B cell (primary cell): ENCODE measurements around the gene NSUN2. TPM values are rescaled to one million over a fixed set of nuclear protein-coding genes. Genes with fewer than 3 reads are reported as not detected.

Experiments used
- ATAC-seq: fragments of 200-7000 bp; cut with Tn5 transposase; one replicate; pipeline ENCODE4 v1.10.0; 2021; ENCODE audit warnings: low read depth, mild to moderate bottlenecking, moderate number of reproducible peaks, moderate library complexity
- CTCF ChIA-PET: fragments of 350-600 bp; sonication (Branson Sonifier 250); formaldehyde crosslinking; loops from one replicate; lab custom pipeline; 2021; ENCODE audit warnings: antibody characterized with exemption, inconsistent platforms; lab: Charles Lee
- POLR2A ChIA-PET: fragments of 350-600 bp; sonication (Branson Sonifier 250); formaldehyde crosslinking; loops from one replicate; lab custom pipeline; 2021; ENCODE audit warnings: antibody characterized with exemption; lab: Charles Lee
- DNase-seq: peaks from one replicate; pipeline ENCODE4 v3.0.0; 2013
- H2AFZ ChIP-seq: 2 replicates; pipeline ENCODE4 v1.6.1; 2012; ENCODE audit warnings: mild to moderate bottlenecking, low read depth, low read length; ENCODE audit not compliant: insufficient read depth, poor library complexity, severe bottlenecking
- H3K27ac ChIP-seq, 2 donors: 1 replicate in 1 of 2; 2 replicates in 1 of 2; pipeline ENCODE4 v1.5.1; 2012 to 2013; ENCODE audit warnings: low read length in 2 of 2, mild to moderate bottlenecking in 2 of 2, moderate library complexity in 1 of 2
- H3K27me3 ChIP-seq, 4 experiments: fragments of 200-600 bp in 1 of 4; sonication (generic) in 1 of 4; replicated peaks in 1 of 4; 1 replicate in 2 of 4; 2 replicates in 2 of 4; pipeline versions ENCODE4 v1.6.1 to v1.7.0; 2013 to 2016; ENCODE audit warnings: low read length in 3 of 4, mild to moderate bottlenecking in 2 of 4, mixed read lengths in 1 of 4, moderate library complexity in 1 of 4; ENCODE audit not compliant: insufficient read depth in 4 of 4, control insufficient read depth in 3 of 4; ENCODE audit errors: control extremely low read depth in 1 of 4
- H3K36me3 ChIP-seq, 2 experiments: replicated peaks in 1 of 2; 1 replicate in 1 of 2; 2 replicates in 1 of 2; pipeline versions ENCODE4 v1.6.1 to v1.7.1; 2013; ENCODE audit warnings: low read length in 1 of 2; ENCODE audit not compliant: insufficient read depth in 2 of 2, control insufficient read depth in 1 of 2; ENCODE audit errors: control extremely low read depth in 1 of 2, extremely low read depth in 1 of 2
- H3K4me1 ChIP-seq, 2 donors: fragments of 200-600 bp in 1 of 2; sonication (generic) in 1 of 2; 1 replicate in 1 of 2; 2 replicates in 1 of 2; pipeline versions ENCODE4 v1.5.1 to v1.6.1; 2013 to 2017; ENCODE audit warnings: low read length in 2 of 2; ENCODE audit not compliant: control insufficient read depth in 2 of 2, insufficient read depth in 2 of 2
- H3K4me2 ChIP-seq: replicated peaks from 2 replicates; pipeline ENCODE3; 2012; ENCODE audit warnings: mild to moderate bottlenecking, low read depth, low read length; ENCODE audit not compliant: poor library complexity, severe bottlenecking
- H3K4me3 ChIP-seq, 5 experiments: fragments of 200-600 bp in 1 of 5; sonication (generic) in 1 of 5; 1 replicate in 3 of 5; 2 replicates in 2 of 5; pipeline versions ENCODE4 v1.5.1 to v1.7.0; 2011 to 2016; ENCODE audit warnings: low read length in 4 of 5, mild to moderate bottlenecking in 4 of 5, low read depth in 2 of 5, control low read depth in 1 of 5, moderate library complexity in 1 of 5; ENCODE audit not compliant: insufficient read depth in 1 of 5; ENCODE audit errors: control extremely low read depth in 1 of 5, extremely low read depth in 1 of 5
- H3K79me2 ChIP-seq: fragments of 200-600 bp; sonication (generic); one replicate; pipeline ENCODE4 v1.6.0; 2016; ENCODE audit warnings: low read length; ENCODE audit not compliant: control insufficient read depth, insufficient read depth
- H3K9ac ChIP-seq: fragments of 200-600 bp; sonication (generic); 2 replicates; pipeline ENCODE4 v1.6.1; 2017; ENCODE audit warnings: mild to moderate bottlenecking, low read length, moderate library complexity
- H3K9me3 ChIP-seq, 3 donors: one replicate each; pipeline versions ENCODE4 v1.6.1 to v1.7.1; 2013; ENCODE audit warnings: low read length in 2 of 3; ENCODE audit not compliant: control insufficient read depth in 2 of 3, insufficient read depth in 1 of 3; ENCODE audit errors: control extremely low read depth in 1 of 3
- H4K20me1 ChIP-seq: 2 replicates; pipeline ENCODE4 v1.6.0; 2012; ENCODE audit warnings: mild to moderate bottlenecking, low read length; ENCODE audit not compliant: insufficient read depth, control insufficient read depth, poor library complexity, severe bottlenecking
- H3K27ac Mint-ChIP-seq: one replicate; pipeline ENCODE4 v1.8.0; 2021; ENCODE audit warnings: mixed read lengths
- H3K27me3 Mint-ChIP-seq: one replicate; pipeline ENCODE4 v1.8.0; 2021; ENCODE audit warnings: mixed read lengths
- H3K4me1 Mint-ChIP-seq: one replicate; pipeline ENCODE4 v1.8.0; 2021; ENCODE audit warnings: mixed read lengths
- H3K4me3 Mint-ChIP-seq: one replicate; pipeline ENCODE4 v1.8.0; 2021; ENCODE audit warnings: mixed read lengths
- H3K9me3 Mint-ChIP-seq: one replicate; pipeline ENCODE4 v1.8.0; 2022; ENCODE audit warnings: mixed read lengths; ENCODE audit not compliant: insufficient read depth
- CTCF ChIP-seq: fragments of 200-600 bp; IDR thresholded peaks from one replicate; pipeline ENCODE4 v1.8.0; 2022; ENCODE audit warnings: antibody characterized with exemption, mild to moderate bottlenecking
- EZH2 ChIP-seq: IDR thresholded peaks from 2 replicates; pipeline ENCODE4 v1.6.1; 2012; ENCODE audit warnings: borderline replicate concordance, low read depth, mild to moderate bottlenecking, moderate library complexity, low read length; ENCODE audit not compliant: insufficient read depth, poor library complexity, severe bottlenecking
- WGBS: methylation state at CpG from one replicate; pipeline ENCODE4 v1.1.5; 2013; ENCODE audit warnings: missing lambda C conversion rate; ENCODE audit not compliant: insufficient coverage; 5-methylcytosine and 5-hydroxymethylcytosine counted together
- intact Hi-C: fragments of 100-400 bp; cut with micrococcal nuclease; formaldehyde crosslinking; loops from one replicate; pipeline ENCODE4 v1.10.0; 2022
- polyA plus RNA-seq: library from polyadenylated mRNA; depleted of rRNA; stranded (reverse); fragments of >200 nt; gene quantifications from 2 replicates; pipeline ENCODE4 v1.2.3, GENCODE V29; 2012
- total RNA-seq, 2 donors: library from RNA; stranded (reverse); fragments of 120-200 nt in 1 of 2; gene quantifications; 1 replicate in 1 of 2; 2 replicates in 1 of 2; pipeline versions ENCODE4 v1.2.3 to v1.2.4, GENCODE V29; 2013 to 2022

NSUN2 gene
- total and polyA plus RNA-seq, 2 donors (not counting 1 experiment from before 2014, with no cell fraction given): 58.8 to 85.0 TPM

- Histone ChIP-seq H3K4me2 (no peak overlapping the region), H4K20me1 (no peaks in the 10 kb centered on the region), H2AFZ (no peak overlapping the region), H3K27me3 (no peaks in the 10 kb centered on the region), H3K9me3 (no peaks in the 10 kb centered on the region), H3K4me1 (no peaks in the 10 kb centered on the region), H3K9ac (no peak overlapping the region), H3K79me2 (no peaks in the 10 kb centered on the region), H3K36me3 (peaks cover 11 to 87% of the 10 kb centered on the region in 2 experiments), H3K4me3 (no peak overlapping the region), H3K27ac (no peak overlapping the region)
- no peak overlapping the region for H3K4me3 Mint-ChIP-seq
- no peaks in the 10 kb centered on the region for H3K27me3 Mint-ChIP-seq
- POLR2A ChIA-PET: no interaction called here
- H3K4me1 Mint-ChIP-seq: no peaks in the 10 kb centered on the region
- TF ChIP-seq CTCF (no peak), EZH2 (no peak)
- CTCF ChIA-PET: no interaction called here
- H3K27ac Mint-ChIP-seq: no peak overlapping the region
- H3K9me3 Mint-ChIP-seq: no peaks in the 10 kb centered on the region
- 97% methylated on average over 10 of the region's 11 CpGs for WGBS
- DNase-seq (no peak), ATAC-seq (no peak)
- intact Hi-C loops: no loop called here
These were observed 31.0 kb downstream of the NSUN2 start for GRCh38 chr5:6601816-6602215.

DNA sequence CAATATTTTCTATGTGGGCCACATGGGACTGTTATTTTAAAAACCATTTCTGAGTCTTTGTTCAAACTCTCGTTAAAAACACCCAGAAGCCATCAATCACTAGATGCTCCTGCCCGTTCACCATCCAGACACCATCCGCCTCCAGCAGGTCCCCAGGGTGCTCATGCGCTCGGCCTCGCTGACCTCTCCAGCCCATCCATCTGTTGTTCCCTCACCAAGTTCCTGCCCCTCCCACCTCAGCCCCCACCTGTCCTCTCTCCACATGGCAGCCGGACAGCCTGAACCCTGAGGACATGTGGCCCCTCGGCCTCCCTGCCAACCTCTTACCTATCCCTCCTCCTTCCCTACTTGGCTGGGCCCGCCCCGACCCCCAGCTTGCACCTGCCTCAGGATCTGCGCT lies 31.6 kb downstream of the NSUN2 start:
- no peak overlapping the region for H3K4me2 ChIP-seq
- ChIA-PET POLR2A (no interaction called here), CTCF (no interaction called here)
- Mint-ChIP-seq H3K9me3 (no peaks in the 10 kb centered on the region), H3K4me3 (no peak overlapping the region), H3K4me1 (no peaks in the 10 kb centered on the region), H3K27ac (peak overlapping the region; percentile 59), H3K27me3 (no peaks in the 10 kb centered on the region)
- no peaks in the 10 kb centered on the region for H3K4me1 ChIP-seq
- H3K9ac ChIP-seq: no peak overlapping the region
- no peaks in the 10 kb centered on the region for H3K79me2 ChIP-seq
- H3K27ac ChIP-seq: no peak overlapping the region
- no peaks in the 10 kb centered on the region for H3K27me3 ChIP-seq
- no peak overlapping the region for H2AFZ ChIP-seq
- no peak for ATAC-seq
- no peak overlapping the region for H3K4me3 ChIP-seq
- no peaks in the 10 kb centered on the region for H4K20me1 ChIP-seq
- no peaks in the 10 kb centered on the region for H3K9me3 ChIP-seq
- DNase-seq: no peak
- TF ChIP-seq CTCF: no peak
- TF ChIP-seq EZH2: no peak
- intact Hi-C loops: no loop called here
- WGBS: 97% methylated on average over 11 of the region's 11 CpGs
- peaks cover 11 to 90% of the 10 kb centered on the region in 2 experiments for H3K36me3 ChIP-seq
